Astrocyte of the spinal cord (primary cell): ENCODE results near the gene IRS2.

ENCODE experiments used
- DNase-seq: peaks from one replicate; pipeline ENCODE4 v3.0.0; 2011; ENCODE audit warnings: low read depth, low spot score
- H3K4me3 ChIP-seq: 2 replicates; pipeline ENCODE4 v1.5.1; 2011; ENCODE audit warnings: low read depth, mild to moderate bottlenecking, low read length, moderate library complexity
- CTCF ChIP-seq: IDR thresholded peaks from 2 replicates; pipeline ENCODE4 v1.5.1; 2012; ENCODE audit warnings: low read depth, mild to moderate bottlenecking, low read length, inconsistent platforms
- in situ Hi-C: cut with HindIII; loops from 2 replicates; pipeline ENCODE4 v1.10.0; 2017; ENCODE audit warnings: low sequenced_read_pairs

IRS2 gene

DNA sequence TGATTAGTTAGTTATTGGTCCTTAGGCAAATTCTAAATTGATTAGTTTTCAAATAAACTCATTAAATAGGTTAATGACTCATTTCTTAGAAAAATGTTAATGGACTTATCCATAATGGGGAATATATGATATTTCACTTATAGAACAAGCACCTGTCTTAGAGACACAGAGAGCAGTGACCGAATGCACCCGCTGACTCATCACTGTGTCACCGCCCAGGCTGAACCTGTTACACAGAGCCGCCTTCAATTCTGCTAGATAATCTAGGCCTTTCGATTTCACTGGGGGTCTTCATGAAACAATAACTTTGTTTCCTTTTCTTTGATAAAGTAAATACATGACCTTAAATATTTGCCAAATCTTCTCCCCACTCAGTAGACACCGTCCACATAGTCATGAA is 13.1 kb downstream of the IRS2 start:
- TF ChIP-seq CTCF: no peak
- in situ Hi-C loops: no loop called here
- no peak overlapping the region for H3K4me3 ChIP-seq
- DNase-seq: peak; percentile 32

DNA sequence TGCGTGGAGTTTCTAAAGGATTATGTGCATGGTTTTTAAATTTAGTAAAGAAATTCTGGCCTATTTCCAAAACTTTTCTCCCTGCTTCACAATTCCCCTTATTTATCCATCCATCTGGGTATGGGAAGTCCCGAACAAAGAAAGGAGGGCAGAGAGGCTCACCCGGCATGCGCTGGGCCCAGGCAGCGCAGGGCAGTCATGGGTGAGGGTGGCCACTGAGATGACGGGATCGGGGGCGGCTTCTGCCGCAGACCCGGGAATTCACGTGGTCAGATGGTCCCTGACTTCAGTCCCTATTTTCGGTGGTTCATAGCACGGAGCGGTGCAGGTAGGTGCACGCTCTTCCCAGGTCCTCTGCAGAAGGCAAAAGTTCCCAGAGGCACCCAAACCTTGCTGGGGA is 14.5 kb downstream of the IRS2 start:
- in situ Hi-C loops: no loop called here
- DNase-seq: no peak
- H3K4me3 ChIP-seq: no peak overlapping the region
- no peak for TF ChIP-seq CTCF

DNA sequence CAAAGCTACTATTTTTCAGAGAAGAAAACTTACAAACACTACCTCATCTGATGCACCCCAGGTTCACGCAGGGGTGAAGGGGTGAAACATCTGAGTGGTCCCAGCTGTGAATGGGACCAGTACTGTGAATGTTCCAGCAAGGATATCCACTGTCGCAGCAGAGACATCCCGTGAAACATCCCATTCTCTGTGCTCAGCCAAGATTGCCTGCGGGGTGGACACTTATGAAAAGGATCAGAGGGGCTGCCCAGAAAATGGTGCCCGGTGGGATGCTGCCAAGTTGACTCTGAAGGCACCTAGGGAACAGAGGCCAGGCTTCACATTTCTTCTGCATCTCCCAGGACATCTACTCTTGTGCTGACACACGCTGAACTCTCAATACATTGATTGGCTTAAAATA is 15.9 kb downstream of the IRS2 start:
- in situ Hi-C loops: no loop called here
- no peak for TF ChIP-seq CTCF
- no peak overlapping the region for H3K4me3 ChIP-seq
- no peak for DNase-seq

- no peak for TF ChIP-seq CTCF
- in situ Hi-C loops: no loop called here
- no peak for DNase-seq
- H3K4me3 ChIP-seq: no peak overlapping the region
These were observed 16.5 kb downstream of the IRS2 start for GRCh38 chr13:109769921-109770320.

GRCh38 chr13:109769275-109769674 is 17.1 kb downstream of the IRS2 start:
- no peak for DNase-seq
- TF ChIP-seq CTCF: no peak
- no peak overlapping the region for H3K4me3 ChIP-seq
- in situ Hi-C loops: no loop called here

- TF ChIP-seq CTCF: no peak
These were observed 17.8 kb downstream of the IRS2 start for GRCh38 chr13:109768616-109769015.

DNA sequence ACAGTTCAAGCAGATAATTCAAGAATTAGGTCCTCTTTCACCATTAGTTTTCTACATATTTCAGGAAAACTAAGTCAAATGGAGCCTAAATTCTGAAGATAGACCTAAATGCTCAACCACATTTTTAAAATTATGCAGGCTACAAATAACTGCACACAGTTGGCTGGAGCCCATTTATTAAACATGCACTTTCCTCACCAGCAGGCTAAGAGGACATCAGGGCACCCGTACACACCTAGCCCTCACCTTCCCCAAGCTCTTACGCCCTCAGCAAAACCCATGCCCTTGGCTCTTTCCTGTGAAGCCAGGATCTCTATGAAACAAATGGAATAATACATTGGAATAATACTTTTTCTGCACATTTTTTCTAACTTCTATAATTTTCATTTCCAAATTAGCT is 18.2 kb downstream of the IRS2 start:
- H3K4me3 ChIP-seq: no peak overlapping the region
- in situ Hi-C loops: no loop called here
- no peak for TF ChIP-seq CTCF
- DNase-seq: no peak

More at GRCh38 chr13:109768616-109769015, 17.8 kb downstream of the IRS2 start:
- H3K4me3 ChIP-seq: no peak overlapping the region
- in situ Hi-C loops: no loop called here
- no peak for DNase-seq
